ENCODE measurements around the gene IL18R1.

IL18R1 gene

DNA sequence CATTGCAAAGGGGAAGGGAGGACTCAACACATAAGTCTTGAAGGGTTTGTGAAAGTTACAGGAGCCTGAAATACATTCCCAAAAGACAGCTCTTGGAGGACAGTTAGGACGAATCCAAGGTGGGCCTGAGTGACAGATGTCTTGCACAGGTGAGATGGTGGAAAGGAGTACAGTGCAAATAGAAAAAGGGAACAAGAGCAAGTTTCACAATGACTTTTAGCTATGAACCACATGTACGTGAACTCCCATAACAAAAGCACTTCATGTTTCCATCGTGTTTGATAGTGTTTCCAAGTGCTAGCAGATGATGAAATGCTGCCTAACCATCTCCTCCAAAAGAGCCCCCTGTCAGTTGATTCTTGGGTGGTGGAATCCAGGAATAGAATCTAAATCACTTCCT is 69.2 kb downstream of the IL18R1 start:
- no peak for DNase-seq (ENCODE audit: low read depth)
- no peak overlapping the region for H3K4me3 ChIP-seq (ENCODE audit: low read depth, low read length)
- TF ChIP-seq, protein P1, sequence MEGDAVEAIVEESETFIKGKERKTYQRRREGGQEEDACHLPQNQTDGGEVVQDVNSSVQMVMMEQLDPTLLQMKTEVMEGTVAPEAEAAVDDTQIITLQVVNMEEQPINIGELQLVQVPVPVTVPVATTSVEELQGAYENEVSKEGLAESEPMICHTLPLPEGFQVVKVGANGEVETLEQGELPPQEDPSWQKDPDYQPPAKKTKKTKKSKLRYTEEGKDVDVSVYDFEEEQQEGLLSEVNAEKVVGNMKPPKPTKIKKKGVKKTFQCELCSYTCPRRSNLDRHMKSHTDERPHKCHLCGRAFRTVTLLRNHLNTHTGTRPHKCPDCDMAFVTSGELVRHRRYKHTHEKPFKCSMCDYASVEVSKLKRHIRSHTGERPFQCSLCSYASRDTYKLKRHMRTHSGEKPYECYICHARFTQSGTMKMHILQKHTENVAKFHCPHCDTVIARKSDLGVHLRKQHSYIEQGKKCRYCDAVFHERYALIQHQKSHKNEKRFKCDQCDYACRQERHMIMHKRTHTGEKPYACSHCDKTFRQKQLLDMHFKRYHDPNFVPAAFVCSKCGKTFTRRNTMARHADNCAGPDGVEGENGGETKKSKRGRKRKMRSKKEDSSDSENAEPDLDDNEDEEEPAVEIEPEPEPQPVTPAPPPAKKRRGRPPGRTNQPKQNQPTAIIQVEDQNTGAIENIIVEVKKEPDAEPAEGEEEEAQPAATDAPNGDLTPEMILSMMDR (IDR thresholded peaks at IDR 0.05; ENCODE audit: low read depth, low read length, missing control alignments) = no peak

DNA sequence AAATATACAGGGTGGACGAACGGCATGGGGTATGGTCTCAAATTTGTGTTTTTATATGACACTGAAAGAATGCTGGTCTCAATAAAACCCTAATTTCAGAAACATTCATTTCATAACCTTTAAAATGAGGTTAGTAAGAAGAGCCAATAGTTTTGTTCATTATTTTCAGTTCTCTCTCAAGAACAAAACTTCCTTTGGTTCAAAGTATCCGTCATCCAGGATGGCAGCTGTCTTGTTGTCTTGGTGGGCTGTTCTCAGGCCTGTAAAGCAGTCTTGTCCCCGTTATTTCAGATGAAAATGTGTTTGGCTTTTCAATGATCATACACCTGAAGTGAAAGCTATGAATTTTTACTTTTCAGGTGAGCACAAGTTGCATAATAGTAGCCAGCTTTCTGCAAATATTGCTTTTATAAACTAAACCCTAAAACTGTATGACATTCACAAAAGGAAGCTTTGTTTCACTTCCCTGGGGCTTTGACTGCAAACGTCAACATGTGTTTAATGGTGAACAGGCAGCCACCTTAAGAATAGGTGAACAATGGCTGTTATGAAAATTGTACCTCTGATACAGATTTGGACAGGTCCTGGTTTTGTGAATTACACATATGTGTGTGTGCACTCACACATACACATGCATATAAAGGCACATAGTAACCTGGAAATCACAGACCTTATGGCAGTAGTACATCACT is 70.0 kb downstream of the IL18R1 start:
- no peak overlapping the region for H3K4me3 ChIP-seq (ENCODE audit: low read depth, low read length)
- TF ChIP-seq, protein P1 (IDR thresholded peaks at IDR 0.05; ENCODE audit: low read depth, low read length, missing control alignments) = no peak
- DNase-seq (ENCODE audit: low read depth) = no peak

DNA sequence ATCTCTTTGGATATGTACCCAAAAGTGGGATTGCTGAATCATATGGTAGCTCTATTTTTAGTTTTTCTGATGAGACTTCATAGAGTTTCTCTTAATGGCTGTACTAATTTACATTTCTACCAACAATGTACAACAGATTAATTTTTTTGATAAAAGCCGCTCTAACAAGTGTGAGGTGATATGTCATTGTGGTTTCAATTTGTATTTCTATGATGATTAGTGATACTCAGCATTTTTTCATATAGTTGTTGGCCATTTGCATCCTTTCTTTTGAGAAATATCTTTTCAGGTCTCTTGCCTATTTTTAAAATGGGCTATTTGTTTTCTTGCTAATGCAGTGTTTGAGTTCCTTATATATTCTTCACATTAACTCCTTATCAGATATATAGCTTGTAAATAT is 71.7 kb downstream of the IL18R1 start:
- no peak overlapping the region for H3K4me3 ChIP-seq (ENCODE audit: low read depth, low read length)
- TF ChIP-seq, protein P1 (IDR thresholded peaks at IDR 0.05; ENCODE audit: low read depth, low read length, missing control alignments) = no peak
- no peak for DNase-seq (ENCODE audit: low read depth)

DNA sequence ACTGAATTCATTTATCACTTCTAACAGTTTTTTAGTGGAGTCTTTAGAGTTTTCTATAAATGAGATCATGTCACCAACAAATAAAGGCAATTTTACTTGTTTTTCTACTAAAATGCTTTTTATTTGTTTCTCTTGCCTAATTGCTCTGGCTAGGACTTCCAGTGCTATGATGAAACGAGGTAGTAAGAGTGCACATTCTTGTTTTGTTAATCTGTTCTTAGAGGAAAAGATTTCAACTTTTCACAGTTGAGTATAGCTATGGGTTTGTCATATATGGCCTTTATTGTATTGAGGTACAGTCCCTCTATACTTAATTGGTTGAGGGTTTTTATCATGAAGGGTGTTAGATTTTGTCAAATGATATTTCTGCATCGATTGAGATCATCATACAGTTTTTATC is 73.0 kb downstream of the IL18R1 start:
- TF ChIP-seq, protein P1 (IDR thresholded peaks at IDR 0.05; ENCODE audit: low read depth, low read length, missing control alignments) = no peak
- no peak for DNase-seq (ENCODE audit: low read depth)
- no peak overlapping the region for H3K4me3 ChIP-seq (ENCODE audit: low read depth, low read length)

DNA sequence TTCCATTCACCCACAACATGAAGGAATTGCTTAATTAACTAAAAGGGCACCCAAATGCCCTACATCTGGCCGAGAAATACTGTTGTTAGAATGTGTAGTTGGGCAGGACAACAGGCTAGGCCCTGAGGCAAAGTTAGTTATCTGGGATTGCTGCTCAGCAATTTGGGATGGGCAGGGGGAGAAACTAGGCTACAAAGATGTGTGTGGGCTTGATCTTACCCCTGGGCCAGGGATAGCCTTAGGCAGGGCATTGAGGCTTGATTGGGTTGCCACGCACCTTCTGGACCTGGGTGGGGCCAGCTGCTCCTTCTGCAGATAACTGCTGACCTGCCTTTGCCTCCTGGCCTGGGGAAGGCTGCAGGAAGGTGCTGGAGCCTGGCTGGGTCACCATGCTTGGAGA is 76.8 kb downstream of the IL18R1 start:
- H3K4me3 ChIP-seq (ENCODE audit: low read depth, low read length) = no peak overlapping the region
- TF ChIP-seq, protein P1 (IDR thresholded peaks at IDR 0.05; ENCODE audit: low read depth, low read length, missing control alignments) = no peak
- DNase-seq (ENCODE audit: low read depth) = no peak

DNA sequence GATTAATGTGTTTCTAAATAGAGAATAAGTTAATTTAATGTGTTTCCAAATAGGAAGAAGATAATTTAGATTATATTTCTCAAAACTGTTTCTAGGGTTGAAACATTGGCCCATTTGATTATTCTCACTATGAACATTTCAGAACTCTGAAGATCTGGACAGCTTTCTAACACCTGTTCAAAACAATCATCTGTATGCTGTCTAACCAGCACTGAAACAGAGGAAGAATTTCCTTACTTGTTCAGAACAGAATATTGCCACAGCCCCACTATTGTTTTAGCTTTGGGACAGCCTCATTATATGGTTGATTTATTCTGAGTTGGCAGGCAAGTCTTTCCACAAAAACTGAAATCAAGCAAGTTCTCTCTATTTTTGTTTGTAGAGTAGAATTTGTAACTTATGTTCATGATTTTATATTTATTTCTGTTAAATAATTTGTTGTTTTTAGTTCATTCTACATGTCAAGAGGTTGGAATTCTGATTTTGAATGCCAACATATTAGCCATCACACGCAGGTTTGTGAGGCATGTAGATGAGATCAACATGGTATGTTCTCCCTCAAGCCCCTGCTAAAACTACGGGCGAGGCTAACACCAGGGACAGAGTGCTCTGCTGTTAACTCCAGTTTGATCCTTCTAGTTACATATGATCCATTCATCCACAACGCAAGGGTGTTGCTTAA is 78.5 kb downstream of the IL18R1 start:
- no peak for DNase-seq (ENCODE audit: low read depth)
- no peak overlapping the region for H3K4me3 ChIP-seq (ENCODE audit: low read depth, low read length)
- TF ChIP-seq, protein P1 (IDR thresholded peaks at IDR 0.05; ENCODE audit: low read depth, low read length, missing control alignments) = no peak
